ENCODE results near the gene PEX26.

DNA sequence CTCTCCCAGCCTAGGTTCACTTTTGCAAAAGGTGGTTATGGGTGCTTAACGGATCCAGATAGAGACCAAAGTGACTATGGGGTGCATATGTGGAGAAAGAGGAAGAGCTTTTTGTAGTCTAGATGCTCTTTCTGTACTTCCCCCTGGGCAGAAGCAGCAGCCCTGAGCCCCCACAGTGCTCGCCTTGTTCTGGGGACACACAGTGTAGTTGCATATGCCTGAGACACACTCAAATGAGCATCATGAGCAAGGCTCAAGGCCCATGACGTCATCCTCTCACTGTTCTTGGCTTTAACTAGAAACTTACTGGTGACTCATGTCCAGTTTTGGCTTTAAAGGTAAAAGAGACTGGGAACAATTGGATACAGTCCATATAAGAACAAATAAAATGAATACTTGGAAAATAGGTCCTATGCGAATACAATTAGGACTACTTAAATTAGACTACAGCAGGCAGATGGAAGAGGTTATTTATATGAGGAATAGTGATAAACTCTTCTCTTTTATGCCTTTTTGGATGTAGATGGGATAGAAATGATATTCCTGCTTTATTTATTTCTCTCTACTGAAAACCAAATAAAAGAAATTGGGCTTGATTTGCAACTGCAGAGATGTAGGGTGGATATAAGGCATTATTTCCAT lies 20.1 kb upstream of the PEX26 start:
- TF ChIP-seq ZNF790 (CRISPR knock-in tag; IDR thresholded peaks at IDR 0.05; ENCODE audit: borderline replicate concordance) (no peak), RAD21 (CRISPR knock-in tag; IDR thresholded peaks at IDR 0.05) (no peak), JUND (CRISPR knock-in tag; IDR thresholded peaks at IDR 0.05) (no peak), ZNF180 (CRISPR knock-in tag; IDR thresholded peaks at IDR 0.05; ENCODE audit: borderline replicate concordance, low read depth) (no peak), TCF12 (IDR thresholded peaks at IDR 0.05) (no peak), TCF12 (CRISPR knock-in tag; IDR thresholded peaks at IDR 0.05) (no peak), EP300 (IDR thresholded peaks at IDR 0.05; ENCODE audit: low read depth in 2 of 2, low read length in 2 of 2) (no peak), EP300 (CRISPR knock-in tag; IDR thresholded peaks at IDR 0.05; ENCODE audit: borderline replicate concordance) (no peak), TAF1 (CRISPR knock-in tag; IDR thresholded peaks at IDR 0.05) (no peak), ZNF616 (CRISPR knock-in tag; IDR thresholded peaks at IDR 0.05; ENCODE audit: low read depth) (no peak), ZNF3 (CRISPR knock-in tag; IDR thresholded peaks at IDR 0.05) (no peak), RCOR2 (CRISPR knock-in tag; IDR thresholded peaks at IDR 0.05) (no peak)
- TF ChIP-seq, protein P1, sequence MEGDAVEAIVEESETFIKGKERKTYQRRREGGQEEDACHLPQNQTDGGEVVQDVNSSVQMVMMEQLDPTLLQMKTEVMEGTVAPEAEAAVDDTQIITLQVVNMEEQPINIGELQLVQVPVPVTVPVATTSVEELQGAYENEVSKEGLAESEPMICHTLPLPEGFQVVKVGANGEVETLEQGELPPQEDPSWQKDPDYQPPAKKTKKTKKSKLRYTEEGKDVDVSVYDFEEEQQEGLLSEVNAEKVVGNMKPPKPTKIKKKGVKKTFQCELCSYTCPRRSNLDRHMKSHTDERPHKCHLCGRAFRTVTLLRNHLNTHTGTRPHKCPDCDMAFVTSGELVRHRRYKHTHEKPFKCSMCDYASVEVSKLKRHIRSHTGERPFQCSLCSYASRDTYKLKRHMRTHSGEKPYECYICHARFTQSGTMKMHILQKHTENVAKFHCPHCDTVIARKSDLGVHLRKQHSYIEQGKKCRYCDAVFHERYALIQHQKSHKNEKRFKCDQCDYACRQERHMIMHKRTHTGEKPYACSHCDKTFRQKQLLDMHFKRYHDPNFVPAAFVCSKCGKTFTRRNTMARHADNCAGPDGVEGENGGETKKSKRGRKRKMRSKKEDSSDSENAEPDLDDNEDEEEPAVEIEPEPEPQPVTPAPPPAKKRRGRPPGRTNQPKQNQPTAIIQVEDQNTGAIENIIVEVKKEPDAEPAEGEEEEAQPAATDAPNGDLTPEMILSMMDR (CRISPR knock-in tag; IDR thresholded peaks at IDR 0.05): no peak
- TF ChIP-seq, protein P2, sequence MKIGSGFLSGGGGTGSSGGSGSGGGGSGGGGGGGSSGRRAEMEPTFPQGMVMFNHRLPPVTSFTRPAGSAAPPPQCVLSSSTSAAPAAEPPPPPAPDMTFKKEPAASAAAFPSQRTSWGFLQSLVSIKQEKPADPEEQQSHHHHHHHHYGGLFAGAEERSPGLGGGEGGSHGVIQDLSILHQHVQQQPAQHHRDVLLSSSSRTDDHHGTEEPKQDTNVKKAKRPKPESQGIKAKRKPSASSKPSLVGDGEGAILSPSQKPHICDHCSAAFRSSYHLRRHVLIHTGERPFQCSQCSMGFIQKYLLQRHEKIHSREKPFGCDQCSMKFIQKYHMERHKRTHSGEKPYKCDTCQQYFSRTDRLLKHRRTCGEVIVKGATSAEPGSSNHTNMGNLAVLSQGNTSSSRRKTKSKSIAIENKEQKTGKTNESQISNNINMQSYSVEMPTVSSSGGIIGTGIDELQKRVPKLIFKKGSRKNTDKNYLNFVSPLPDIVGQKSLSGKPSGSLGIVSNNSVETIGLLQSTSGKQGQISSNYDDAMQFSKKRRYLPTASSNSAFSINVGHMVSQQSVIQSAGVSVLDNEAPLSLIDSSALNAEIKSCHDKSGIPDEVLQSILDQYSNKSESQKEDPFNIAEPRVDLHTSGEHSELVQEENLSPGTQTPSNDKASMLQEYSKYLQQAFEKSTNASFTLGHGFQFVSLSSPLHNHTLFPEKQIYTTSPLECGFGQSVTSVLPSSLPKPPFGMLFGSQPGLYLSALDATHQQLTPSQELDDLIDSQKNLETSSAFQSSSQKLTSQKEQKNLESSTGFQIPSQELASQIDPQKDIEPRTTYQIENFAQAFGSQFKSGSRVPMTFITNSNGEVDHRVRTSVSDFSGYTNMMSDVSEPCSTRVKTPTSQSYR (CRISPR knock-in tag; IDR thresholded peaks at IDR 0.05; ENCODE audit: borderline replicate concordance): no peak
- TF ChIP-seq, protein P3, sequence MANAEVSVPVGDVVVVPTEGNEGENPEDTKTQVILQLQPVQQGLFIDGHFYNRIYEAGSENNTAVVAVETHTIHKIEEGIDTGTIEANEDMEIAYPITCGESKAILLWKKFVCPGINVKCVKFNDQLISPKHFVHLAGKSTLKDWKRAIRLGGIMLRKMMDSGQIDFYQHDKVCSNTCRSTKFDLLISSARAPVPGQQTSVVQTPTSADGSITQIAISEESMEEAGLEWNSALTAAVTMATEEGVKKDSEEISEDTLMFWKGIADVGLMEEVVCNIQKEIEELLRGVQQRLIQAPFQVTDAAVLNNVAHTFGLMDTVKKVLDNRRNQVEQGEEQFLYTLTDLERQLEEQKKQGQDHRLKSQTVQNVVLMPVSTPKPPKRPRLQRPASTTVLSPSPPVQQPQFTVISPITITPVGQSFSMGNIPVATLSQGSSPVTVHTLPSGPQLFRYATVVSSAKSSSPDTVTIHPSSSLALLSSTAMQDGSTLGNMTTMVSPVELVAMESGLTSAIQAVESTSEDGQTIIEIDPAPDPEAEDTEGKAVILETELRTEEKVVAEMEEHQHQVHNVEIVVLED (CRISPR knock-in tag; IDR thresholded peaks at IDR 0.05; ENCODE audit: borderline replicate concordance): no peak
- TF ChIP-seq, protein P4, sequence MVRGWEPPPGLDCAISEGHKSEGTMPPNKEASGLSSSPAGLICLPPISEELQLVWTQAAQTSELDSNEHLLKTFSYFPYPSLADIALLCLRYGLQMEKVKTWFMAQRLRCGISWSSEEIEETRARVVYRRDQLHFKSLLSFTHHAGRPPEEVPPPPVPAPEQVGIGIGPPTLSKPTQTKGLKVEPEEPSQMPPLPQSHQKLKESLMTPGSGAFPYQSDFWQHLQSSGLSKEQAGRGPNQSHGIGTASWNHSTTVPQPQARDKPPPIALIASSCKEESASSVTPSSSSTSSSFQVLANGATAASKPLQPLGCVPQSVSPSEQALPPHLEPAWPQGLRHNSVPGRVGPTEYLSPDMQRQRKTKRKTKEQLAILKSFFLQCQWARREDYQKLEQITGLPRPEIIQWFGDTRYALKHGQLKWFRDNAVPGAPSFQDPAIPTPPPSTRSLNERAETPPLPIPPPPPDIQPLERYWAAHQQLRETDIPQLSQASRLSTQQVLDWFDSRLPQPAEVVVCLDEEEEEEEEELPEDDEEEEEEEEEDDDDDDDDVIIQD (CRISPR knock-in tag; IDR thresholded peaks at IDR 0.05; ENCODE audit: low read depth): no peak
